ENCODE results near the gene ZNF646.

DNA sequence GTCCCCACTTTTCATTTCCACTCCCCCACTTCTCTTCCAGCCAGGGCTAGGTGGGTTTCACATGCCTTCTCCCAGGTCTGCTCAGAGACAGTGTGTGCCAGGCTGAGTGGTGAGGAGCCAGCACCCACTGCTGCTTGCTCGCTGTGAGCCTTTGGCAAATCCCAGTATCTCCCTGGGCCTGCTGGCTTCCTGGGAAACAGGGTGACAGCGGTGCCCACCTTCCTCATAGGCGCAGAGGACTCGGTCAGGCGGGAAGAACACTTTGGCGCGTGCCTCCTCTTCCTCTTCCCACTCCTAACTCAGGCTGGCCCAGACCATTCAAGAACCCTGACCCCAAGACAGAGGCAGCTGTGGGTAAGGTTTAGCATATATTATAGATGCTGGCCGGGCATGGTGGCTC is 15.0 kb downstream of the ZNF646 start:
- TF ChIP-seq, protein P1, sequence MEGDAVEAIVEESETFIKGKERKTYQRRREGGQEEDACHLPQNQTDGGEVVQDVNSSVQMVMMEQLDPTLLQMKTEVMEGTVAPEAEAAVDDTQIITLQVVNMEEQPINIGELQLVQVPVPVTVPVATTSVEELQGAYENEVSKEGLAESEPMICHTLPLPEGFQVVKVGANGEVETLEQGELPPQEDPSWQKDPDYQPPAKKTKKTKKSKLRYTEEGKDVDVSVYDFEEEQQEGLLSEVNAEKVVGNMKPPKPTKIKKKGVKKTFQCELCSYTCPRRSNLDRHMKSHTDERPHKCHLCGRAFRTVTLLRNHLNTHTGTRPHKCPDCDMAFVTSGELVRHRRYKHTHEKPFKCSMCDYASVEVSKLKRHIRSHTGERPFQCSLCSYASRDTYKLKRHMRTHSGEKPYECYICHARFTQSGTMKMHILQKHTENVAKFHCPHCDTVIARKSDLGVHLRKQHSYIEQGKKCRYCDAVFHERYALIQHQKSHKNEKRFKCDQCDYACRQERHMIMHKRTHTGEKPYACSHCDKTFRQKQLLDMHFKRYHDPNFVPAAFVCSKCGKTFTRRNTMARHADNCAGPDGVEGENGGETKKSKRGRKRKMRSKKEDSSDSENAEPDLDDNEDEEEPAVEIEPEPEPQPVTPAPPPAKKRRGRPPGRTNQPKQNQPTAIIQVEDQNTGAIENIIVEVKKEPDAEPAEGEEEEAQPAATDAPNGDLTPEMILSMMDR (IDR thresholded peaks at IDR 0.05; ENCODE audit: insufficient read depth, low read depth, low read length): no peak
- no peak for TF ChIP-seq EZH2 (IDR thresholded peaks at IDR 0.05; ENCODE audit: insufficient read depth, low read length)
